IPS DF 4.7 (cell line): ENCODE measurements around the gene ZWILCH.
"Not testable (repeated sequence)": the region's sequence is repeated elsewhere in the genome, so short reads cannot be mapped to it uniquely, and the experiment has no call there.

Source experiments
- DNase-seq: peaks from one replicate; pipeline ENCODE4 v3.0.0-alpha.2; 2013; ENCODE audit warnings: low spot score; ENCODE audit errors: extremely low read depth

ZWILCH gene

DNA sequence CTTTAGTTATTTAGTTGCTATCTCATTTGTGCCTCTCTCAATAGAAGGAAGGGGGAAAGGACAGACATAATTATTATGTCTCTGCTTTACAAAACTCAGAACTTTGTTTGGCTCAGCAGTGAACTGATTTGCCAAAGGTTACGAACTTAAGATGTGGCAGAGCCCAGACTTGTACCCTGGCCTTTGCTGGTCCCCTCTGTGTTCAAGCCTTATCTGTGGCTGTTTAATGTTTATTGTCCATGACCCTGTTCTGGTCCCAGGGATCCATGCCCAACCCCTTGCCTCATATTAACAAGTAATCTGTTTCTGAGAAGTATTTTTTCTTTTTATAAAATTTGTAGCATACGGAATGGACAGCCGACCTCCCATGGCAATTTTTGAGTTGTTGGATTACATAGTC lies 18.2 kb upstream of the ZWILCH start:
- no peak for DNase-seq

DNA sequence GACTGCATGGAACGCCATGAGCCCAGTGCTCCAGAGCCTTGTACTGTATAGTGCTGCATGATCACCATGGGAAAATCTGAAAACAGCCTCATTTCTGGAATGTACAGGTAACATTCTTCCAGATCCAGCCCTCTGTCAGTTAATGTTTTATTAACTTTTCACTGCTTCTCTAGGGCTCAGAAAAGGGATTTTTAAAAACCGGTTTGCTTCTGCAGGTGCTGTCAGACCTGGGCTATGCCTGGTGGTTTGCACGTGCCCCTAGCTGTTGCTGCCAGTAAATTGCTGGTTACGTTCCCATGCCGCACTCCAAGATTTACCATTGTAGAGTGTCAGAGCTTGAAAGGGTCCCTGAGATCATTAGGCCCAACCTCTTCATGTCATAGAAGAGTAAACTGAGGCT lies 16.6 kb upstream of the ZWILCH start:
- no peak for DNase-seq

DNA sequence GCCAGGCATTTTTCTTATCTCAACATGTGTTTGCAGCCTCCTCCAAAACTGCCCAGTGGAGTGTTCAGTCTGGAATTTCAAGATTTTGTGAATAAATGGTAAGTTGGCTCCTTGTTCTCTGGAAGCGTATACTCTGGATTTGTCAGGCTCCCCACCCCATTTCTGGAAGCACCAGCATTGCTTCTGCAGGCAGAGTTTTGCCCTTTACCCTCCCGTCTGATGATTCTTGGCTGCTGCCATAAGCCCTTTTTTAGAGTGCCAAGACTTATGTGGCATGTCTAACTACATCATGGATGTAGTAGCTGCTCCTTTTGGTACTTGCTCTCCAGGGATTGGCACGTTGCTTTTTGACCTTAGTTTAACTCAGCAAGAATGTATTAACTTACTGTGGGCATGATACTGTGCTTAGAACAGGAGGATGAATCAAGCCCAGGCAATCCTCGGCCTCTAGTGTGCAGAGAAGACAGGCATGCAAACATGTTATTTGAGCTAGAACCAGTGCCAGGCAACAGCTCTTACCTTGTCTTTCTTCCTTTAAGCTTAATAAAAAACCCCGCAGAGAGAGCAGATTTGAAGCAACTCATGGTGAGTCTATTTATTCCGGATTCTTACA lies 15.8 kb upstream of the ZWILCH start:
- DNase-seq: no peak

DNA sequence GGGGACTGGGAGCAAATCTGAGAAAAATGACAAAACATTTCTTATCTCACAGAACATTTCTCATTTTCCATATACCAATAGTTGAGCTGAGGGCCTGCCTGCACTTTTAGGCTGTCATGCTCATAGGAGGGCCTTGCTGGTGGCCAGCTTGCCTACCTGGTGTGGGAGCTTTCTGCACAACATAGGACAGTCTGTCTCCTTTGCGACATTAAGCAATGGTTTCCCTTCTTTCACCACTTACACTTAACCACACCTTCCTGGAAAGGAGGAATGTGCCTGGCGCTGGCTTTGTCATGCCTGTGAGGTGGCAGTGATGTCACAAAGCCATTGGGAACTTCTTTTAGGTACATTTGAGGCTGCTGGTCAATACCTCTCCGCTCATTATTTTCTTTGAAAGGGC lies 13.3 kb upstream of the ZWILCH start:
- no peak for DNase-seq

DNA sequence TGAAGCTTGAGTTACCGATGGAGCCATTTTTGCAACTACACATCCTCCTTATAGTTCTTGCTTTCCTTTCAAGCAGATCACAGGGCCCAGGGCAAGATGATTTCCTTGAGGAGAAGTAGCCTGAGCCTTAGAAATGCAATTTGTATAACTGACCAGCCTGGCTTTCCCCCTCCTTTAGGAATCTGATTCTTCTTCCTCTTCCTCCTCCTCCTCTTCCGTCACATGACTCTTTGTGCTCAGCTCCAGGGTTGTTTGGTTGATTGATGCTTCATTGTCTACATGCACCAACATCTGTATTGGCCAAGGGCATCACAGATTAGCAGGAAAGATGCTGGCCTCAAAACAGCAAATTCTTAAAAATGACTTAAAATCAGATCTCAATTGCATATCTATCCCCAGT lies 10.9 kb upstream of the ZWILCH start:
- no peak for DNase-seq

DNA sequence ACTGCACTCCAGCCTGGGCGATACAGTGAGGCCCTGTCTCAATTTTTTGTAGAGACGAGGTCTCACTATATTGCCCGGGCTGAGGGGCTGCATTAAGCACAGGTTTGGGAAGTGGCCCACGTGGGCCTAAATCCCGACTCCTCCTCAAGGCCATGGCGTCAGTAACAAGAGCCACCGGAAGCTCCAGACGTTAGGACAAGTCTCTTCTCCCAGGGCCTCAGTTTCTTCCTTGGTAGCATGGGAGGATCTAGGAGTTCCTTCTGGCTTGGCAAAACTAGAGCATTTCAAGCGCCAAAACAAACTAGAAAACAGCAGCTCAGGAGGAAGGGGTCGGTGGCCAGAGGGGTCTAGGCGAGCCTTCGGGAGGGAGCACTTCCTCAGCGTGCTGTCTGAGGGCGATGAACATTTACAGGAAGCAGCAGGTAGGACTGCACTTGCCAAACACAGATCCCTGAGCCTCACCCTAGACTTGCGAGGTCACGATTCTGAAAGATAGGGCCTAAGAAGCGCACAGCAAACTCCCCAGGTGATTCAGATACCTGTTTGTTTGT lies 8.1 kb upstream of the ZWILCH start:
- no peak for DNase-seq

DNA sequence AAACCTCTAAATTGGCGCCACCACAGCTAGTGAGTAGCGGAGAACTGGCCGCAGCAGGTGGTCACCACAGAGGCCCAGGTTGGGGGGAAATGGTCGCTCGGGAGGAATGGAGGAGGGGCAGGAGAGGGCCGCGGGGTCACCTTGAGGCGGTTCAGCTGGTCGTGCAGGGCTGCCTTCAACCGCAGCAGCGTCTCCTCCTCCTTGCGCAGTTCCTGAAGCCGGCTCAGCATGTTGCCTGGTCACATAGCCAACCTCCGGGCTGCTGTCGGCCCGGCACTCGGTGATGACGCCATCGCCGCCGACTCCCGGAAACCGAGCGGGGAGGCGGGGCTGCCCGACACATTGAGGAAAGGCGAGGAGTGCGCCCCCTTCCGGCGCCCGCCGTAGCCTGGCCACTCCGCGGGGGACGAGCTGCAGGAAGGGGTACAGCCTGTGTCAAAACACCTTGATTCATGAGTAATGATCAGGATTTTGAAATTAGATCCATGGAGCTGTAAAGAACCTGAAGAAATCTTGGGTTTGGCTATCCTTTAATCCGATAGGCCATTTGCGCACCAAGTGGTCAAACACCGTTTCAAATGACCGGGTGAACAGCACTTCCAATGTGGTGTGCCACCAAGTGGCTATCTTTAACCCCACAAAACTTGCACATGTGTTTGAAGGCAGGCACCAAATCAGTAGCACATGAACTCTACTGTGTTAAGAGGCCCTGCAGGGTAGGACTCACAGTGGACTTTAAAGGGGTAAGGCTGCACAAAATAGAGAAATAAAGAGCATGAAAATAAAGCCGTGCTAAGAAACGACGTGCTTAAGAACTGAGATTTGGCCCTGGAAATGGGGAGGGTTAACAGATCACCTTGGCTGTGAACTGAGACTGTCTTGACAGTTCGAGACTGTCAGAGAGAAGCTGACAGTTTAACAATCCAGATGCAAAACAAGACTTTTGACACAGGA lies 7.3 kb upstream of the ZWILCH start, which contains the start of gene SNAPC5:
Gene SNAPC5 (minus strand): TSS at position 261 of the 954 bp plus-strand sequence. CDS start 31 bp downstream, at position 230.
- peak; percentile 69 for DNase-seq

DNA sequence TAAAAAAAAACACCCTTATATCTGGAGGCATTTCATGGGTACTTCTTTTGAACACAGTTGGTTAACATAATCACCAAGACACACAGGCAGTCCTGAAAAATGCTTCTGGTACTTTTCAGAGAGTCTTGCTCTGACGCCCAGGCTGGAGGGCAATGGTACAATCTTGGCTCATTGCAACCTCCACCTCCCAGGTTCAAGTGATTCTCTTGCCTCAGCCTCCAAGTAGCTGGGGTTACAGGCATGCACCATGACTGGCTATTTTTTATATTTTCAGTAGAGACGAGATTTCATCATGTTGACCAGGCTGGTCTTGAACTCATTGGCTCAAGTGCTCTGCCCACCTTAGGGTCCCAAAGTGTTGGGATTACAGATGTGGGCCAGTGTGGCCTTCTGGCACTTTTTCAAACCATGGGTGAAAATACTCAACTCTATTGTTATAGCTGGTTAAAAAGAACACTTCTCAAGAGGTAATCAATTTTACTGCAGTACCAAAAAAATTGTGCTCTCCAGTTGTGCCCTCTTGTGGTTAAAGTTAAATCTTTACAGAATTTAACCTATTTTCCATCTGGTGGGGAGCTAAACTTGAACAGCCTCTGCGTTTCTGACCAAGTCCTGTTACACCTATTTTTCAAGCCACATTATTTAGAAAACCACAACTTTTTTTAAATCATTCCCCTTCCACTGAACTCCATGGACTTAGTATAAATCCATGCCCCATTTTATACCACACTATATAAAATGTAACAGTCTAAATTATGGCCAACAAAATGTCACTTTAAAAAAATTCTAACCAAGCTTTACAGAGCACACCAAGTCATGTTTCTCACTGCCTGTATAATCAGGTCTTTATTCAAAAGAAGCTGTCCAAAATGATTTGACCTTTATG lies 6.4 kb upstream of the ZWILCH start:
- DNase-seq: no peak

DNA sequence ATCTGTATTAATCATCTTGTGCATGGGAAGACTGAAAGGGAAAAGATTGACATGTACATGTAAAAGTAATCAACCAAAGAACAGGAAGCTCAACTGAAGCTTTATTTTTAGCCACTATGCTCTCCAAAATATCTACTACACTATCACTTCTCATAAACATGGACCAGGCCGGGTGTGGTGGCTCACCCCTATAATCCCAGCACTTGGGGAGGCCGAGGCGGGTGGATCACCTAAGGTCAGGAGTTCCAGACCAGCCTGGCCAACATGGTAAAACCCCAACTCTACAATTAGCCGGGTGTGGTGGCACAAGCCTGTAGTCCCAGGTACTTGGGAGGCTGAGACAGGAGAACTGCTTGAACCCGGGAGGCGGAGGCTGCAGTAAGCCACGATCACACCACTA lies 4.8 kb upstream of the ZWILCH start:
- DNase-seq: not testable (repeated sequence)

DNA sequence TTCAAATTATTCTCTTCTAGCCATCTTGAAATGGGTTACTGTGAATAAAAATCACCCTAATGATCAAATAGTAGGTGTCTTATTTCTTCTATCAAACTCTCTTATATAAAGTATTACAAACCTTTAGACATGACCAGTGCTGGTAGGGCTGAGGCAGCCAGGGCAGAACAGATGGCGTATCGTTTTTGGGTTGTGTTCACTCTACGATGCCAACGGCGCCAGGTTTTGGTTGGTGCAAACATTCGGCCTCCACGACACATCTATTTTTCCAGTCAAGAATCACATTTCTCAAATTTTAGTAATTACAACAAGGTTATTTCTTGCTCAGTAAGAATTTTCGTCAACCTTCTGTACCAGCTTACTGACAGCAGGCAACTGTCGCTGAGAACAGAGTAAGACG lies 2.6 kb upstream of the ZWILCH start:
- no peak for DNase-seq

DNA sequence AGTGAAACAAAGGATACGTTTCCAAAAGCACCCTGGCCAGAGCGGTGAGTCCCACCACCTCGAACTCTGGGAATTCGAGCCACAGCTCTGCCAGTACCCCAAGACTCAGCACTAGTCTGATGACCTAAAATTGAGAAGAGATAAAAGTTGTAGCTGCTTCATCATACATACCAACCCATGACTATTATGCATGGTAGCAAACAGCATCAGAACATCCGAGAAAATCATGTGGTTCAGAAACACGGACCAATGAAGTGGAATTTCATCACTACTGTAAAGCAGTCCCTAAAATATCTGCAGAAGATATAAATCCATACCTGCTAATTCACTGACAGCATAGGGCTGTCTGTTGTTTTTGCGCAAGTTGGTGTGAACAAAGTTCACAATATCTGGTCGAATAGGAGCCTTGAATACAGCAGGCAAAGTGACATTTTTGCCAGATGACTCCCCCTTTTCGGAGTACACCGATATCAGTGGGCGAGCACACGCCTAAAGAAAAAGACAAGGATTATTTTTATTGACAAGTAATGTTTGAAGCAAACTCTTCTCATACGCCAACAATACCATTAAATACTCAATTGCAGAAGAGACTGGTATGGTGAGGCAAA lies 2.0 kb upstream of the ZWILCH start:
- not testable (repeated sequence) for DNase-seq

DNA sequence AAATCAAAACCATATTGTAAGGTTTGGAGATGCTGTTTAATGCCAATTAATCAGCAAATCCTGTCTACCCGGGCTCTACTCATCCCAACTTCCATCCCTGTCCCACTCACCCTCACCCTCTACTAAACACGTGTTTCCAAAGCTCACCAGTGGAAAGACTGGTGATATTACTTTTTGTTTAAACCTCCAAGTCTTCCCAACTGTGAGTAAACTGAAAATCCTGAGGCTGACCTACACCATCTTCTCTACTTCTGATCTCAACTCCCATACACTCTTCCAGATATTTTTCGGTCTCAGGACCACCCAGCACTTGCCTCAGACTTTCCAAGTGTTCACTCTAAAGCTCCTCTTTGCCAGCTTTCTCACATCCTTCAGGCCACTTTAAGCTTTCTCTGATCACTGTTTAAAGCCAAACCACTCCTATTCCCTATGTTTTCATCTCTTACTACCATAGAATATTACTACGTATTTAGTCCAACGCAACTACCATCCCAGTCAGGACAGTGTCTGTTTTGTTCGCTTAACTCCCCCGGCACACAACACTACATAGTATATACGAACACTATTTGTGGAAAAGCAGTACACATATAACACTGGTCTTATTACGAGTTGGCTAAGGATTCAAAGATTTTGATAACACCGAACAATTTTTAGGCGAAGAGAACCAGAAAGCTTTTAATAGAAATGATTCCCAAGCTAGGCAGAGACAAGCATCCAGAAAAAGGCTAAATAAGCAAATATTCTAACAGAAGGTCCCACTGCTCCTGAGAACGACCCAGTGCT lies 1.2 kb upstream of the ZWILCH start:
- DNase-seq: no peak

DNA sequence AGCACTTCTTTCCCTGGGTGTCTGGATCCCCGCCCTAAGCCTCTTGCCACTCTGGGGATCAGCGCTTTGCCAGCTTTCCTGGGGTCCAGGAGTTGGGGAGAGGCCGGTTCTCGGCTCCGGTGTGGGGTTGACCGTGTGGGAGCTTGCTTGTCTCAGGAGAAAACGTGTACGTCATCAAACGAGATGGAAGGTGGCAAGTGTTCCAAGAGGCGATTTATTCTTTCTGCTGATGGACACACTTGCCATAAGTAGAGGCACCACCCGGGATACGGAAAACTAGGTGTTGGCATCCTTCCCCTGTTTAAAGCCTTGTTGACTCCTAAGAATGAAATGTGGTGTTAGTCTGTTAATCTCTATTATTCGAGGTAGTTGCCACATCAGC lies 295 bp downstream of the ZWILCH start:
- no peak for DNase-seq

DNA sequence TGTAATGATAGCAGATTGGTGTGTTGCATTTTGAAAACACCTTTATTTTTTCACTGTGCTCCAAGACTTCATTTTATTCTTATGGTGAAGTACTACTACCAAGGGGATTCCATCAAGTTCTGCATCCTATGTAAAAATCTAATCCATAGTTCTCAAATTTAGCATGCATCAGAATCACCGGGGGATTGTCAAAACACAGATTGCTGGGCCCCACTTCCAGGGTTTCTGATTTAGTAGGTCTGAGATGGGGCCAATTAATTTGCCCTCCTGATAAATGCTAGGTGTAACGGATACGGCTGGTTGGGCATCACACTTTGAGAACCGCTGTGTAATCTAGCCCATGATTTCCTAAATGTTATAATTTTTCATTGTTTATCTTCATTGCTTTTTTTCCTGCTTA lies 692 bp downstream of the ZWILCH start:
- DNase-seq: no peak

DNA sequence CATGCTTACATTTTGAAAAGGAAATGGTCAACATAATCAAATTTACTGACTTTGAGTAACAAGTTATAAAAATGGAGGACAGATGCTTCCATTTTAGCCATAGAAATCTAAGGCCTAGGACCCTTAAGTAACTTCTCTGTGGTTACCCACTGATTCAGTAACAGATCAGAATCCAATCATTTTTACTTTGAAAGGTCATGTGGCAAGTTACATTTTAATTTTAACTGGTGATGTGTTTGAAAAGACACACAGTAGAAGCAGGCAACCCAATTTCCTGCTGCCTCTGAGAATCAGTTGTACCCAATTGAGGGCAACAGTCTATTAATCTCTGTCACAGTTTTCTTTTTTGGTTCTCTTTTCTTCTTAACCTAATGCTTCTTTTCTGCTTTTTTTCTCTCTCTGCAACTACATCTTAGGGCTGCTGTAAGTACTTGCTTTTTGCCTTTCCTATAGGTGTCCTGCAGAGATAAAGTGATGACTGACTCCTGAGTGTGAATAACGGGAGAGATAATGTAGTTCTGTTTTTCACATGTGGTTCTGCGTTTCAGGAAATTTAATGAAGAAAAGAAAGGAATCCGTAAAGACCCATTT lies 3.3 kb downstream of the ZWILCH start:
- DNase-seq: no peak

DNA sequence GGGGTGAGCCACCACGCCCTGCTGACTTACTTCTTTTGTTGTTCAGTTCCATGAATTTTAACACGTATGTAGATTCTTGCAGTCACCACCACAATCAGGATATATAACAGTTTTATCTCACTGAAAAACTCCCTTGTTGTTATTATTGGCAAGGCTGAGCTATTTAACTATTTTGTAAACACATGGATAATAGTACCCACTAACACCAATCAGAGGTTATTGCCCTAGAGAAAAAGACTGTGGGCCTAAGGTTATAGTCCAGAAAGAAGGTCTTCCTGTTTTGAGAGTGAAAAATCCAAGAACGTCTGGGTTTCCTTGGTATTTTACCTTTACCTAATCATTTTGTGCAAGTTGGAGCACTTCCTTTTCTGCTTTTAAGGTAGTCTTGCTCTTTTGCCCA lies 9.5 kb downstream of the ZWILCH start:
- no peak for DNase-seq

DNA sequence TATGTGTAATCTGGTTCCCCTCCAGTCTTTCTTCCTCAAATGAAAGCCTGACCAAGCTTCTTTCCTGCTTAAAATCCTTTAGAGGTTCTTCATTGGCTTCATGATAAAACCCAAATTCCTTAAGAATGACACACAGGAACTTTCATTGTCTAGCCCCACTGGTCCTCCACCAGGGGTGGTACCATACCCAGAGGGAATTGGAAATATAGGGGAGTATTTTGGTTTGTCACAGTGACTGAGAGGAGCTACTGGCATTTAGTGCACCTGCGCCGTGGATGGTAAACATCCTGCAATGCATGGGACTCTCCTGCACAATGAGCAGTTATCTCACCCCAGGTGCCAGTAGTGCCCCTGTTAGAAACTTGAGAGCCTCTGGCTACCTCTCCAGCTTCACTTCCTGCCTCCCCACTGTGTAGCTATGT lies 10.8 kb downstream of the ZWILCH start:
- peak; percentile 44 for DNase-seq

DNA sequence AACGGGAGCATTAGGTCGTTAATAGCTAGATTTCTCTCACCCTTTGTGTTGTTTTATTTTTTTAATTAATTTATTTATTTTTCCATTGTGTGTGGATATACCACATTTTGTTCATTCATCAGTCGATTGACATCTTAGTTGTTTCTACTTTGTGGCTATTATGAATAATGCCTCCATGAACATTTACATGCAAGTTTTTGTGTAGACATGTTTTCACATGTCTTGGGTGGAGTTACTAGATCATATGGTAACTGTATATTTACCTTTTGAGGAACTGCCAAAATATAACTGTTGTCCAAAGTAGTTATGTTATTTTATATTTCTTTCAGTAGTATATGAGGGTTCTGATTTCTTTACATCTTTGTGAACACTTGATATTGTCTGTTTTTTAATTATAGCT lies 18.8 kb downstream of the ZWILCH start:
- no peak for DNase-seq

DNA sequence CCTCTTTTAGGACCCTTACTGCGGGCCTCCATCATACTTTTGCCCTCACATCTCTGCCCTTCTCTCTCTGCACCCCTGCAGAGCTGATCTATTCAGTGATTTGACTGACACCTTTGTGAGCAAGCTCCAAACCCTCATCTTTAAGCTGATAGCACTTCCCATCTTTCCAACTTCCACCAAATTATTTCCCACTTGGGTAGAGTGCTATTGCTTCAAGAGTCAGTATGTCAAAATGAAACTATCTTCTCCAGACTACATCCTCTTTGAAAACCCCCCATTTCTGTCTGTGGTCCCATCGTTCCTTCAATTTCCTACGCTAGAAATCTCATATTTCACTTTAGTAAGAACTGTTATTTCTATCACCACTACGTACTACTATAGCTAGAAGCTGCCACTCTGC lies 19.7 kb downstream of the ZWILCH start:
- no peak for DNase-seq

DNA sequence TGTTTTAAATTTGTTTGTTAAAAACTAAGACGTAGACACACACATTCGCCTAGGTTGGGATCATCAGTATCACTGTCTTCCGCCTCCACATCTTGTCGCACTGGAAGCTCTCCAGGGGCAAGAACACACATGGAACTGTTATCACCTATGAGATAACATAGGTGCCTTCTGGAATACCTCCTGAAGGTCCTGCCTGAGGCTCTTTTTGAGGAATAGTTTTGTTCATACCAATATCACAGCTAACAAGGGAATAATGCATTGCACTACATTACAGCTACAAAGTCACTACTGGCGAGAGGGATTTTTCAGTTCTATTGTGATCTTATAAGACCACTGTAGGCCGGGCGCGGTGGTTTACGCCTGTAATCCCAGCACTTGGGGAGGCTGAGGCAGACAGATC lies 29.9 kb downstream of the ZWILCH start:
- no peak for DNase-seq
